ENCODE results near the gene CNPPD1. TPM values are rescaled to one million over a fixed set of nuclear protein-coding genes. Genes with fewer than 3 reads are reported as not detected.

CNPPD1 gene
- total RNA-seq, 1 donor from 2014 or later: 15.8 TPM

DNA sequence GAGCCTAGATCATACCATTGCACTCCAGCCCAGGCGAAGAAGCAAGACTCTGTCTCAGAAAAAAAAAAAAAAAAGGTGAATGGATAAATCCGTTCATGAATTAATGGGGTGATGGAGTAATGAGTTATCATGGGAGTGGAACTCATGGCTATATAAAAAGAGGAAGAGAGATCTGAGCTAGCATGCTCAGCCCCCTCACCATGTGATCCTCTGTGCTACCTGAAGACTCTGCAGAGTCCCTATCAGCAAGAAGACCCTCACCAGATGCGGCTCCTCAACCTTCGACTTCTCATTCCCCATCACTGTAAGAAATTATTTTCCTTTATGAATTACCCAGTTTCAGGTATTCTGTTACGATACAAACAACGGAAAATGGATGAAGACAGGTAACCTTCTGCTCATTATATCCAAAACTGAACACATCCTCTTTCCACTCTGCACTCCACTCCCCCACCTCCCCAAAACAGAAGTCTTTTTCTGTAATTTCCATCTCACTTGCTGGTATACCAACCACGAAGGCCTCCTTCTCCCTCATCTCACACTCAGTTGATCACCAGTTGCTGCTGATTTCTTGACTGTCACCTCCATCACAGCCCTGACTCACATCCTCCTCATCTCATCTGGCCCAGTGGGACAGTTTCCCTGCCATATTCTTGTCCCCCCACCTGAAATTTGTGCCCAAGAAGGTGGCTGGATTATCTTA is 10.2 kb upstream of the CNPPD1 start:
- Histone ChIP-seq H3K79me2 (ENCODE audit: low read depth) (no peaks in the 10 kb centered on the region), H3K27me3 (no peaks in the 10 kb centered on the region), H3K4me2 (no peak overlapping the region), H3K9me3 (ENCODE audit: low read depth) (no peaks in the 10 kb centered on the region), H3K4me1 (no peaks in the 10 kb centered on the region), H4K20me1 (ENCODE audit: low read depth) (no peaks in the 10 kb centered on the region), H3F3A (ENCODE audit: low read depth) (peaks cover 5% of the 10 kb centered on the region), H3K4me3 (no peak overlapping the region), H3K36me3 (no peaks in the 10 kb centered on the region), H2AFZ (replicated peaks) (no peak overlapping the region), H3K9ac (no peak overlapping the region), H3K27ac (no peak overlapping the region)
- peaks cover 6% of the 10 kb centered on the region for H3K27me3 Mint-ChIP-seq (ENCODE audit: insufficient read depth, low read depth)
- no peak for DNase-seq (ENCODE audit: low spot score)
- no peaks in the 10 kb centered on the region for H3K9me3 Mint-ChIP-seq
- H3K4me1 Mint-ChIP-seq: no peaks in the 10 kb centered on the region
- peaks cover 6% of the 10 kb centered on the region for H3K36me3 Mint-ChIP-seq
- no peak overlapping the region for H3K27ac Mint-ChIP-seq
- TF ChIP-seq CTCF (IDR thresholded peaks at IDR 0.05): no peak
- no peak for TF ChIP-seq EZH2phosphoT487 (IDR thresholded peaks at IDR 0.05)
- no peak for TF ChIP-seq EZH2 (IDR thresholded peaks at IDR 0.05)
- H3K4me3 Mint-ChIP-seq: no peak overlapping the region

DNA sequence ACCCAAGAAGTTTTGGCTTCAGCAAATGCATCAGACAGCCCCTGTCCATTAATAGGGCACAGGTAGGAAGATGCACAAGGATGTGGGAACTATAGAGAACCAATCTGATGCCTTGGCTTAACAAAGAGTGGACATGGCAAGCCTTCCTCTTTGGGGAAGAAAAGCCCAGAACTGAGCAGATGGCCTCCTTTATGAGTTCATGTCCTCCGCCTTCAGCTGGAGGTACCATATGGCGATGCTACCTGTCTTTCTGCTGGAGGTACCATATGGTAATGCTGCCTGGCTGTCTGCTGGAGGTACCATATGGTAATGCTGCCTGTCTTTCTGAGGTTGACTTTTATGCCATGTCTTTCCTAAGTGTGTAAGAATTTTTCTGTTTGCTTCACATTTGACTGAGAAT is 7.4 kb upstream of the CNPPD1 start:
- Mint-ChIP-seq H3K9me3 (no peaks in the 10 kb centered on the region), H3K4me1 (peaks cover 8% of the 10 kb centered on the region), H3K36me3 (peaks cover 20% of the 10 kb centered on the region), H3K4me3 (no peak overlapping the region), H3K27me3 (ENCODE audit: insufficient read depth, low read depth) (peaks cover 7% of the 10 kb centered on the region), H3K27ac (no peak overlapping the region)
- H3K79me2 ChIP-seq (ENCODE audit: low read depth): peaks cover 7% of the 10 kb centered on the region
- no peak overlapping the region for H3K4me3 ChIP-seq
- no peak for DNase-seq (ENCODE audit: low spot score)
- peaks cover 2% of the 10 kb centered on the region for H3K4me1 ChIP-seq
- H3K4me2 ChIP-seq: no peak overlapping the region
- H3K9ac ChIP-seq: no peak overlapping the region
- no peaks in the 10 kb centered on the region for H3K9me3 ChIP-seq (ENCODE audit: low read depth)
- H3K27ac ChIP-seq: no peak overlapping the region
- H4K20me1 ChIP-seq (ENCODE audit: low read depth): peaks cover 6% of the 10 kb centered on the region
- TF ChIP-seq EZH2 (IDR thresholded peaks at IDR 0.05) (no peak), CTCF (IDR thresholded peaks at IDR 0.05) (no peak), EZH2phosphoT487 (IDR thresholded peaks at IDR 0.05) (no peak)
- no peaks in the 10 kb centered on the region for H3K27me3 ChIP-seq
- H3F3A ChIP-seq (ENCODE audit: low read depth): peaks cover 5% of the 10 kb centered on the region
- H3K36me3 ChIP-seq: no peaks in the 10 kb centered on the region
- no peak overlapping the region for H2AFZ ChIP-seq (replicated peaks)

DNA sequence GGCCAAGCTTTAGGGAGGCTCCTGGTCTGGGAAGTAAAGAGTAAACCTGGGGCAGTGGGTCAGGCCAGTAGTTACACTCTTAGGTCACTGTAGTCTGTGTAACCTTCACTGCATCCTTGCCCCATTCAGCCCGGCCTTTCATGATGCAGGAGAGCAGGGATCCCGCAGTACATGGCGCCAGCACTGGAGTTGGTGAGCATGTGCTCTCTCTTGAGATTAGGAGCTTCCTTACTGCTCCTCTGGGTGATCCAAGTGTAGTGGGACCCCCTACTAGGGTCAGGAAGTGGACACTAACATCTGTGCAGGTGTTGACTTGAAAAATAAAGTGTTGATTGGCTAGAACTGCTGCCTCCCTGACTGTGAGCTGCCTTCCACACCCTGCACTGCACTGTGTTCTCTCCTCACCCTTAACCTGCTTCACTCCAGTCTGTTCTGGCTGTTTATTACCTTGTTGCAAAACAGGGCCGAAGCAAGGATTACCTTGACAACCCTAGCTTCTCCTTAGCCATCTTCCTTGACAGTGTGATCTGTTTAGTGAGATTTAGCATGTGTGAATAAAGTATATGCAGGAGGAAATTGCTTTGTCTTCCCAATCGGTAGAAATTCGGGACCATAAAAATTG is 6.5 kb upstream of the CNPPD1 start:
- H3K79me2 ChIP-seq (ENCODE audit: low read depth): peaks cover 15% of the 10 kb centered on the region
- H3K36me3 Mint-ChIP-seq: peaks cover 20% of the 10 kb centered on the region
- no peak overlapping the region for H3K27ac ChIP-seq
- H3K9ac ChIP-seq: no peak overlapping the region
- no peaks in the 10 kb centered on the region for H3K9me3 Mint-ChIP-seq
- TF ChIP-seq EZH2 (IDR thresholded peaks at IDR 0.05) (no peak), CTCF (IDR thresholded peaks at IDR 0.05) (no peak), EZH2phosphoT487 (IDR thresholded peaks at IDR 0.05) (no peak)
- no peaks in the 10 kb centered on the region for H3K9me3 ChIP-seq (ENCODE audit: low read depth)
- no peak overlapping the region for H3K4me2 ChIP-seq
- peaks cover 7% of the 10 kb centered on the region for H3K4me1 ChIP-seq
- peak overlapping the region; percentile 47 for H3K4me3 Mint-ChIP-seq
- no peak overlapping the region for H2AFZ ChIP-seq (replicated peaks)
- H3K27me3 Mint-ChIP-seq (ENCODE audit: insufficient read depth, low read depth): peaks cover 7% of the 10 kb centered on the region
- H3K27ac Mint-ChIP-seq: no peak overlapping the region
- H3K4me1 Mint-ChIP-seq: peaks cover 12% of the 10 kb centered on the region
- no peaks in the 10 kb centered on the region for H3K27me3 ChIP-seq
- DNase-seq (ENCODE audit: low spot score): no peak
- no peaks in the 10 kb centered on the region for H3K36me3 ChIP-seq
- peaks cover 5% of the 10 kb centered on the region for H3F3A ChIP-seq (ENCODE audit: low read depth)
- H4K20me1 ChIP-seq (ENCODE audit: low read depth): peaks cover 11% of the 10 kb centered on the region
- no peak overlapping the region for H3K4me3 ChIP-seq
